NCI-H146 treated with DMSO at 0.1 percent for 48 hours (cell line): Measurements from ENCODE around the gene OBSCN.

Source experiments
- DNase-seq: peaks from one replicate; lab custom pipeline; 2025; ENCODE audit not compliant: unreplicated experiment; lab: John Stamatoyannopoulos, UW

The OBSCN gene

DNA sequence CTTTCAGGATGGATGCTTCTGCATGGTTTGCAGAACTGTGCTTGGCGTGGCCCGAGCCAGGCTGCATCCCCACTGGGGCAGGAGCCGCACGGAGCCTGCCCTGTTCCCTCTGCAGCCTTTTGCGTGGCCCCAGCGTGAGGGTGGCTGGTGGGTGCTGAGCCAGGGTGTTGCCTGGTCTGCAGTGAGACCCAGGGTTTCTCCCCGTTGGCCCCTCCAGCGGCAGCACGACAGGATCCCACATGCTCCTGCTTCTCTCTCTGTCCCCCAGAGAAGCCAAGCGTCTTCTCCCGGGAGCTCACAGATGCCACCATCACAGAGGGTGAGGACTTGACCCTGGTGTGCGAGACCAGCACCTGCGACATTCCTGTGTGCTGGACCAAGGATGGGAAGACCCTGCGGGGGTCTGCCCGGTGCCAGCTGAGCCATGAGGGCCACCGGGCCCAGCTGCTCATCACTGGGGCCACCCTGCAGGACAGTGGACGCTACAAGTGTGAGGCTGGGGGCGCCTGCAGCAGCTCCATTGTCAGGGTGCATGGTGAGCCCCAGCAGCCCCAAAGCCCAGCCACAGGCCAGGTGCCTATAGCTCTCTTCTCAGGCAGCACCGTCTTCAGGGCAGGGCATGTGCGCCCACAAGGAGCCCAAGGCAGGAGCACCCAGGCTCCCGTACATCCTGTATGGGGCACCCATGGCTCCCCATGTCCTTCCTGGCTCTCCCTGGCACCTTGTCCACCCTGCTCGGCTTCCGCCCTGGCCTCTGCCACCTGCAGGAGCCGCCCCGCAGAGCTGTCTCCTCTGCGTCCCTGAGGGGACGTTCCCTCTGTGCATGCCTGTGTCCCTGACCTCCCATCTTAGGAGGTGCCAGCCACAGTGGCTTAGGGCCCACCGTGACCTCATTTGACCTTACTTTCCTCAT, 78.9 kb downstream of the OBSCN start:
- no peak for DNase-seq

GRCh38 chr1:228287541-228288425, 79.9 kb downstream of the OBSCN start:
- no peak for DNase-seq

DNA sequence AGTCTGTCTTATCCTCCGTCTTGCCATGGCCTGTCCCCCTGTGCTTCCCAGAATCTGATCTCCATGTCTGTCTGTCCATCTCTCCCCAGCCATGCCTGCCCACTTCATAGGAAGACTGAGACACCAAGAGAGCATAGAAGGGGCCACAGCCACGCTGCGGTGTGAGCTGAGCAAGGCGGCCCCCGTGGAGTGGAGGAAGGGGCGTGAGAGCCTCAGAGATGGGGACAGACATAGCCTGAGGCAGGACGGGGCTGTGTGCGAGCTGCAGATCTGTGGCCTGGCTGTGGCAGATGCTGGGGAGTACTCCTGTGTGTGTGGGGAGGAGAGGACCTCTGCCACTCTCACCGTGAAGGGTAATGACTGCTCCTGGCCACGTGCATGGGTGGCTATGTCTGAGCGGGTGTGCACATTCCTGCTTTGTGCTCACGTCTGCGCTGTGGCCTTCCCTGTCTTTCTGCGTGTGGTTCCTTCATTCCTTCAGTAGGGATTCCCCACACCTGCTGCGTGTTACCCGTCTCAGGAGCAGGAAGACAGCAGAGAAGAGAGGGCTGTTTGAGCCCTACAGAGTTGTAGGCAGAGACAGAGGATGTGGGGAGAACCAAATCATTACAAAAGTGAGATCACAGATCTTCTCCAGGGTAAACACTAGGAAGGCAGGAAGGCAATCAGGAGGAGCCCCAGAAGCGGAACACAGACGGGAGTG, 80.8 kb downstream of the OBSCN start:
- DNase-seq, result no peak

DNA sequence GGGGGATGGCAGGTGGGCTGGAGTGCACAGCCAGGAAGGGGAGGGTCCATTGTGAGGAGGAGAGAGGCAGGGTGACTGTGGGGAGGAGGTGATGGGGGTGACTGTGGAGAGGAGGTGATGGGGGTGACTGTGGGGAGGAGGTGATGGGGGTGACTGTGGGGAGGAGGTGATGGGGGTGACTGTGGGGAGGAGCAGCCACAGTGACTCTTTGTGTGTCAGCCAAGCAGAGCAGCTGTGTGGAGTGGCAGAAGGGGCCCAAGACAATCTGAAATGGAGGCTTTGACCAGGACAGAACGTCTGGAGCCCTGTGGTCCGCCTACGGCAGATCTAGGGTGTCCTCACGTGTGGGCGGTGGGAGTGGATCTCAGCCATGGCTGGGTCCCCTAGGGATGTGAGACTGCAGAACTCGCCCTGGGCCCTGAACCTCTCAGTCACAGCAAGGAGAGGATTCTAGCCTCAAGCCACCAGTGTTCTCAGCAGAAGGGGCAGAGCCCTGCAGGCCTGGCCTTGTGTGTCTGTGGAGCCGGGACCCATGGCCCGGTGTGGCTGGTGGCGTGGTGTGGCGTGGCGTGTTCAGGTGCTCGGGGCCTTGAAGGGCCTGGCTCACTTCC, 81.5 kb downstream of the OBSCN start:
- DNase-seq, result no peak

- DNase-seq, result no peak
Observed at GRCh38 chr1:228289996-228290881, 82.4 kb downstream of the OBSCN start.

- no peak for DNase-seq
Observed at GRCh38 chr1:228291906-228292608, 84.2 kb downstream of the OBSCN start.

DNA sequence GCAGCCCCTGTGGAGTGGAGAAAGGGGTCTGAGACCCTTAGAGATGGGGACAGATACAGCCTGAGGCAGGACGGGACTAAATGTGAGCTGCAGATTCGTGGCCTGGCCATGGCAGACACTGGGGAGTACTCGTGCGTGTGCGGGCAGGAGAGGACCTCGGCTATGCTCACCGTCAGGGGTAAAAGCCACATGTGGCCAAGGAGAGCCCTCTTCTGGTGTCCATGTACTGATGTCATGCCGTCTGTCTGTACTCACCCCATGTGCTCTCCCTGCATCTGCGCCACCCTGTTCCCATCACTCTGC, 84.7 kb downstream of the OBSCN start:
- no peak for DNase-seq

DNA sequence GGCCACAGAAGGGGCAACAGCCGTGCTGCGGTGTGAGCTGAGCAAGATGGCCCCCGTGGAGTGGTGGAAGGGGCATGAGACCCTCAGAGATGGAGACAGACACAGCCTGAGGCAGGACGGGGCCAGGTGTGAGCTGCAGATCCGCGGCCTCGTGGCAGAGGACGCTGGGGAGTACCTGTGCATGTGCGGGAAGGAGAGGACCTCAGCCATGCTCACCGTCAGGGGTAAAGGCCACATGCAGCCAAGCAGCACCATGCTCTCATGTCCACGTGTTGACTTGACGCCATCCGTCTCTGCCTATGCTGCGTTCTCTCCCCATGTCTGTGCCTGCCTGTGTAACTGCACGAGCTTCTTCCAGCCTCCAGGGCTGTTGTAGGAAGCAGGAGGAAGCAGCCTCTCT, 85.5 kb downstream of the OBSCN start:
- no peak for DNase-seq

DNA sequence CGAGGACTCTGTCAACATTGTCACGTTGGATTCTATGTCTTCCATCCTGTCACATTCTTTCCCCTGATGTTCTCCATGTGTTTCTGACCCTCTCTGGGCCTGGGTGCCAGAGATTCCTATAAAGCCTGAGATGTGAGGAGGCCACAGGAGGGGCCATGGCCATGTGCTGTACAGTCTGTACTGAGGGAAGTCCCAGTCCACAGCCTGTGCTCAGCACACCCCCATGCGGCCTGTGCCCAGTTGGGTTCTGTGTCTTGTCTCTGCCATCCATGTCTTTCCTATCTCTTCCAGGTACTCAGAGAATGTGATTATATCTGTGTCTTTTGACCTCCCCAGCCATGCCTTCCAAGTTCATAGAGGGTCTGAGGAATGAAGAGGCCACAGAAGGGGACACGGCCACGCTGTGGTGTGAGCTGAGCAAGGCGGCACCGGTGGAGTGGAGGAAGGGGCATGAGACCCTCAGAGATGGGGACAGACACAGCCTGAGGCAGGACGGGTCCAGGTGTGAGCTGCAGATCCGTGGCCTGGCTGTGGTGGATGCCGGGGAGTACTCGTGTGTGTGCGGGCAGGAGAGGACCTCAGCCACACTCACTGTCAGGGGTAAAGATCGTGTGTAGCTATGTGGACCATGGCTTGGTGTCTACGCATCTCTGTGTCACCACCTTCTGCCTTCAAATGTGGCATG, 86.1 kb downstream of the OBSCN start:
- no peak for DNase-seq

- DNase-seq, result no peak
Observed at GRCh38 chr1:228294717-228295116, 86.9 kb downstream of the OBSCN start.

DNA sequence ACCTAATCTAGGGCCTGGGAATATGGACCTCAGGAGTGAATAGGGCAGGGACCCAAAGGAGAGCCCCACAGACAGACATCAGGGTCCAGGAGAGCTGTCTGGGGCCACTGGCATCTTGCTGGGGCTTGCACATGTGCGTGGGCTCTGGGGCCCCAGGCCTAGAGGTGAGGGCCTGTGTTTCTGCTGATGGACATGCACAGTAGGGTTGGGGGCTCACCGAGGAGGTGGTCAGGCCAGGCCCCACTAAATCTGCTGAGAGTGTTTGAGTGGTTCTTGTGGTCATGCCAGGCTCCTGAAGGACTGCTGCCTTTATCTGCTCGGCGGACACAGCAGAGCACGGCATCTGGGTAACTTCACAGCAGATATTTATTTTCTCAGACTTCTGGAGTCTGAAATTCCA, 87.4 kb downstream of the OBSCN start:
- no peak for DNase-seq

DNA sequence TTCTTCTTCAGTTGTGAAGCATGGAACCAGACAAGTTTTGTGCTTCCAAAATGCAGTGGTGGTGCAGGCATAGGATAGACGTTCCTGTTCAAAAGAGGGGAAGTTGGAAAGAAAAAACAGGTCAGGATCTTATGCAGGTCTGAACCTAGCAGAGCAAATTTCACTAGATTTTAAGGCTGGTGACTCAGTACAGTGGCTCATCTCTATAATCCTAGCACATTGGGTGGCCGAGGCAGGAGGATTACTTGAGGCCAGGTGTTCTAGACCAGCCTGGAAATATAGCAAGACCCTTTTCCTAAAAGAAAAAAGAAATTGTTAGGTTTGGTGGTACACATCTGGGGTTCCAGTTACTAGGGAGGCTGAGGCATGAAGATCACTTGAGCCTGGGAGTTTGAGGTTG, 88.1 kb downstream of the OBSCN start:
- no peak for DNase-seq

DNA sequence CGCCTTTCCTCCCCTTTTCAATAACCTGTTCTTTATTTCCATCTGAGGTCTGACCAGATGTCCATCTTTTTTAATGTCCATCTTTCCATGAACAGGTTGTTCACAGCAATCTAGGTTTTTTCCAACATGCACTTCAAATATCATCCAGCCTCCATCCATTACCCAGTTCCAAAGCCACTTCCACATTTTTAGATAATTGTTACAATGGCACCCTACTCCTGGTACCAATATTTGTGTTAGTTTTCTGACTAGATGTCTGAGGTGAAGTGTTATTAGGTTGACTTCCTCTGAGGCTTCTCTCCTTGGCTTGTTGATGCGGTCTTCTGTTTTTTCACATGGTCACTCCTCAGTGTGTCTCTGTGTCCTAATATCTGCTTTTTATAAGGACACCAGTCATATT, 89.4 kb downstream of the OBSCN start:
- no peak for DNase-seq

GRCh38 chr1:228297822-228298221, 90.0 kb downstream of the OBSCN start:
- DNase-seq, result no peak

DNA sequence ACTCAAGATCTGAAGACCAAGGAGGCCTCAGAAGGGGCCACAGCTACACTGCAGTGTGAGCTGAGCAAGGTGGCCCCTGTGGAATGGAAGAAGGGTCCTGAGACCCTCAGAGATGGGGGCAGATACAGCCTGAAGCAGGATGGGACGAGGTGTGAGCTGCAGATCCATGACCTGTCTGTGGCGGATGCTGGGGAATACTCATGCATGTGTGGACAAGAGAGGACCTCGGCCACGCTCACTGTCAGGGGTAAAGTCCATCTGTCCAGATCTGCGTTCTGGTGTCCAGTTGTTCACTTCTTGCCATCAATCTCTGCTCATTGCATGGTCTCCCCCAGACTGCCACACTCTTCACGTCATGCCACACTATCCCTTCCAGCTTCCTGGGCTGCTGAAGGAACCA, 90.6 kb downstream of the OBSCN start:
- no peak for DNase-seq

DNA sequence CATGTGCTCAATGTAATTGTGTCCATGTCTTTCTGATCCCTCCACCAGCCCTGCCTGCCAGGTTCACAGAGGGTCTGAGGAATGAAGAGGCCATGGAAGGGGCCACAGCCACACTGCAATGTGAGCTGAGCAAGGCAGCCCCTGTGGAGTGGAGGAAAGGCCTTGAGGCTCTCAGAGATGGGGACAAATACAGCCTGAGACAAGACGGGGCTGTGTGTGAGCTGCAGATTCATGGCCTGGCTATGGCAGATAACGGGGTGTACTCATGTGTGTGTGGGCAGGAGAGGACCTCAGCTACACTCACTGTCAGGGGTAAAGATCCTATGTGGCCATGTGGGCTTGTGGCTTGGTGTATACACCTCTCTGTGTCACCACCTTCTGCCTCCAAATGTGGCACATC, 91.4 kb downstream of the OBSCN start:
- DNase-seq, result no peak

GRCh38 chr1:228299901-228300300, 92.1 kb downstream of the OBSCN start:
- DNase-seq, result no peak

DNA sequence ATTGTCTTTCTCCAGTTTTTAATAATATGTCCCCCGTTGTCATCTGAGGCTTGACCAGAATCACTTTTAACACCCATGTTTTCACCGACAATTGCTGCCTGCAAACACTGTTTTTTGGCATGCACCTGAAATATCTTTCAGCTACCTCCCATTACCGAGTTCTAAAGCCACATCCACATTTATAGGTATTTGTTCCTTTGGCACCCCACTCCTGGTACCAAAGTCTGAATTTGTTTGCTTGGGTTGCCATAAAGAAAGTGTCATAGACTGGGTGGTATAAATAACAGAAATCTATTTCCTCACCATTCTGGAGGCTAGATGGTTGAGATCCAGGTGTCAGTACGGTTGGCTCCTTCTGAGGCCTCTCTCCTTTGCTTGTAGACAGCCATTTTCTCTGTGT, 94.2 kb downstream of the OBSCN start:
- DNase-seq, result no peak

- no peak for DNase-seq
Observed at GRCh38 chr1:228303596-228303995, 95.8 kb downstream of the OBSCN start.
